SK-N-SH (cell line): ENCODE measurements around the gene FAM83F.

Source experiments
- CTCF ChIP-seq: fragments of 200-600 bp; sonication (generic); IDR thresholded peaks from 2 replicates; pipeline ENCODE4 v1.6.1; 2017; ENCODE audit warnings: antibody characterized with exemption, mild to moderate bottlenecking, moderate library complexity
- EP300 ChIP-seq, 2 experiments: IDR thresholded peaks; 2 replicates each; pipeline versions ENCODE4 v1.4.0 to v1.6.1; 2012; ENCODE audit warnings: borderline replicate concordance in 1 of 2, low read depth in 1 of 2, low read length in 1 of 2
- RFX5 ChIP-seq: IDR thresholded peaks from 2 replicates; pipeline ENCODE4 v1.6.1; 2012; ENCODE audit warnings: mild to moderate bottlenecking, improper control_type of control experiment, low read length
- SMC3 ChIP-seq: IDR thresholded peaks from 2 replicates; pipeline ENCODE4 v1.6.1; 2012; ENCODE audit warnings: low read depth, low read length, improper control_type of control experiment

DNA sequence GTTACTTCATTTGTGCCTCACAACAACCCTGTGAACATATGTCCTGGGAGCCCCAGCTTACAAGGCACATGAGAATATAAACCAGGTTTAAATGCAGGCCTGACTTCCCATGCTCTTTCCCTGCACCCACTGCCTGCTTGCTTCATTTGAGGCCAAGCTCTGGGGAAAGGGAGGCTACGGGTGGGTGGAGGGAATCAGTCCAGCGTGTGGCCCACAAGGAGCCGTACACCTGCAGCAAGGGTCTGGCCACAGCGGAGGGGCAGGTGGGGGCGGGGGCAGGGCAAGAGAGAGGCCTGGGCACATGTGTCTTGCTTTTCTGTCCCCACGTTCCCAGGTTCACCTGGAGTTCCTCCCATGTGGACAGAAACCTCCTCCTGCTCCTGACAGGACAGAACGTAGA is 26.2 kb downstream of the FAM83F start:
- TF ChIP-seq RFX5: no peak
- no peak for TF ChIP-seq CTCF
- TF ChIP-seq SMC3: no peak
- TF ChIP-seq EP300 (IDR thresholded peaks at IDR 0.05; ENCODE audit: borderline replicate concordance in 1 of 2, low read depth in 1 of 2, low read length in 1 of 2): no peak
